HG03354 (cell line): ENCODE data around the gene COQ3.
A peak's percentile ranks its signal among the peaks of the same experiment; 100 is the strongest.
"Not testable (repeated sequence)": the region's sequence is repeated elsewhere in the genome, so short reads cannot be mapped to it uniquely, and the experiment has no call there.

Experiments
- ATAC-seq: cut with Tn5 transposase; IDR thresholded peaks from one replicate; pipeline ENCODE4 v1.9.1; 2021; ENCODE audit warnings: mild to moderate bottlenecking; ENCODE audit not compliant: unreplicated experiment, poor library complexity, severe bottlenecking

Gene COQ3

DNA sequence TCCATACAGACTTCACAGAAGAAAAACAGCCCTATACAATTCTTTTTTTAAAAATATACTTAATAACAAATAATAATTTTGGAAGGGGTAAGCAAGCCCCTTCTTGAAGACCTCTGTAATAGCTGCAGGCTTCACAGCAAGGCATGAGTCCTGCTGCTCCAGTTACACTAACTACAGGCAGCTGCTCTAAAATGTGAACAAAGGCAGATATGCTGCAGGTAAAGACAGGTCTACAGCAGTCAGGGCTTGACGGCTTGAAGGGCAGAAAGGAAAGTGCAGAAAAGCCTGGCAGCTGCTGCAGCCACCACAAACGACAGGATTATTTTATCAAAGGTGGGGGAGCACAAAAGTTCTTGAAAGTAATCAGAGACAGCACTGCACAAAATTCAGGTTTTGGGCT lies 55.8 kb downstream of the COQ3 start:
- no peak for ATAC-seq

DNA sequence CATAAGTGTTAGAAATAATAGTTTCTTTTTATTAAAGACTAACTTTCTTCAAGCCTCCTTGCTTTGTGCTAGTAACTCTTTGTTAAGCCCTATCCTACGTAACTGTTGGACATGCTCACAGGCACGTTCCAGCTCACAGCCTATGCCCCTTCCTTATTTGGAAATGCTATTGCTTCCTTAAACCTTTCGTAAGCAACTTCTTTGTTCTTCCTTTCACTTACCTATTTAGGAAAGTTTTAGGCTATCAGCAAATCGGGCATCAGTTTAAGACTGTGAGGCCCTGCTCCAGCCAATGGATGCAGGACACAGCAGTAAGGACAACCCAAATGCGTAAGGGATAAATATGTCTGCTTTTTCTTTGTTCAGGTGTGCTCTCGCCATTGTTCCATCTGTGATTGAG lies 58.7 kb downstream of the COQ3 start:
- ATAC-seq: not testable (repeated sequence)

DNA sequence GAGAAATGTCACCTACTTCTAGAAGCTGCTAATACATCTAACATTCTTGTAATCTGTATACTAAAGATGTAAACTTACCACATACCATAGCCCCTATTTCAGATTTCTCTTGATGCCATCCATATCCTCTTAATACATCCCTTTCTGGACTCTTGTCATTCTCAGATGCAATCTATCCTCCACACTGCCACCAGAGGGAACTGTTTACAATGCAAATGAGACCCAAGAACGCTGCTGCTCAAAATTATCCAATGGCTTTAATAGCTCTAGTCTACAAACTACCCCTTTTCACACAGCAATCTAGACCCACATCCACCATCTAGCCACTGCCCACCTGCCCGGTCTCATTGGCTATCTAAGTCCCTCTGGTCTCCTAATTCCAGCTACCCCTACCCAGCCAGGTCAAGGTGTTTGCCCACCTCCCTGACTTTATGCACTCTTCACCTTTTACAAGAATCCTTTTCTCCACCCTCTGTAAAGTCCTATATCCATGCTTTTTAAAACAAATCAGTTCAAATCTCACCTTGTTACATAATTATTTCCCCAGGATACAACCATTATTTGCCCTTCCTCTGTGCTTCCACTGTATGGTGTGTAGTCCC lies 59.4 kb downstream of the COQ3 start:
- ATAC-seq: peak; percentile 49

DNA sequence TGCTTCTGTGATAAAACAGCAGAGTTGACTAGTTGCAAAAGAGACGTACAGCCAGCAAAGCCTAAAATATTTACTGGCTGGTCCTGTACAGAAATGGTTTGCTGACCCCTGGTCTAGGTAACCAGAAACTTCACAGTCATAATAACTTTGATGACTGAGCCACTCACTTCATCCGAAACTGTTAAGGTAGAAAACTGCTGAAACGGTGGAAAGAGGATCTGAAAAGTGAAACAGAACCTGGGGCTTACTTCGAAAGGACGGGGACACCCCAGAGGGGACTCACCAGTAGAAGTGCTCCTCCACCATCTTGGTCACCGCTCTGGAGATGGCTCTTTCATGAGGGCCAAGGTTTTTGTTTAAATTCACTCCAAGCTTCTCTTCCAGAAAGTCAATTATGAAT lies 60.9 kb downstream of the COQ3 start:
- ATAC-seq: peak; percentile 90

DNA sequence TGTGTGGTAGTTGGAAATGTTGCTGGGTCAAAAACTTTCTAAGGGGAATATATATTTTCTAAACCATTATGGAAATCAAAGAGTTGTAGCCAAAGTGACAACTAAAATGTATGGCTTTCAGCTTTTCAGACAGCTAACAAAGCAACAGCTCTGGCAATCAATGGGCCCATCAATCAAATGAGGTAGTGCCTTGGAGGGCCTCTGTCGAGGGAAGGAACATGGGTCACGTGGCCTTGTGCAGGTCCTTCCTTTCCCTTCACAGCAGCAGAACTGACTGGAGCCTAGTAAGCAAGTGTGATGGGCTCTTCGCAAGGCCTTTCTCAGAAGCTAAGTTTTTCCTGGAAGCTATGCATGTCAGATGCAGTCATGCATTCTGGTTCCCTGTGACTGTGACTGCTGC lies 62.5 kb downstream of the COQ3 start:
- no peak for ATAC-seq

DNA sequence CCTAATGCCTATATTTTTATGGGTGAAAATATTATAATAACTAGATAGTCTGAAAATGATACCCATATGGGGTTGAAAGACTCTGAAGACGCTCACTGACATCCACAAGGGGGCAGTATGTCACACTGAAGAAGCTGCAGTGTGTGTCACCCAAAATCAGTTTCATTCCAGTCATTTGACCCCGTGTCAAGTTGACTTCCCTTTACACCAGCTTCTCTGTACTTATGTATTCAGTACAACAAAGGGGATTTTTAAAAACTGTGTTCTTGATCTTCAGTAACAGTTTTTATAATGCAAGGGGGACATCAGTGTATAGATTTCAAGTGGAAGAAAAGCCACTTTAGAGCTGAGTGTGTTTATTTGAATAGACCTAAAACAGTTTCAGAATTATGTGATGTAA lies 63.8 kb downstream of the COQ3 start:
- ATAC-seq: peak; percentile 77

DNA sequence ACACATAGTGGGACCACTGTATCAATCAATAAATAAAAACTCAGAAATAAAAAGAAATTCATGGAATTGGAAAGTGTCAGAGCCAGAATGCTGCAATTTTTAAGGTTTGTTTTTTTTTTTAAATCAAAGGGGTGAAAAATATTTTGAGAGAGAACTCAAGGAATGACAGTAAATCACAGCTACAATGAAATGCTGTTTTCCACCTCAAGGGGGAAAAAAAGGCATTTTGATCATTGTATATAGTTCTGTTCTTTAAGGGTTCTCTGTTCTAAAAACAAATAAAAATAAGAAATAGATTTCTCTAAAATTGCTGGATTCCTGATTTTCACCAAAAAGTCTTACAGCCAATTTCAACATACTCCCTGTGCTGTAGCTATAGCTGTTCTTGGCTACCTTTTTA lies 69.0 kb downstream of the COQ3 start:
- ATAC-seq: no peak
